Germinal center (tissue), 1 donor: ENCODE measurements around the gene WNT2B.
A peak's percentile ranks its signal among the peaks of the same experiment; 100 is the strongest.
"Not testable (repeated sequence)": the region's sequence is repeated elsewhere in the genome, so short reads cannot be mapped to it uniquely, and the experiment has no call there.

Experiments
- DNase-seq: peaks from one replicate; pipeline ENCODE4 v3.0.0; 2012; ENCODE audit warnings: mixed read lengths, low spot score

Gene WNT2B

GRCh38 chr1:112508278-112509004 lies at the start of gene WNT2B:
TSS of gene WNT2B (plus strand) at chr1:112508965. CDS start at chr1:112509263, 298 bp downstream.
- peak; percentile 67 for DNase-seq

- no peak for DNase-seq
Measured at GRCh38 chr1:112460615-112461014, 48.1 kb upstream of the WNT2B start.

- no peak for DNase-seq
Measured at GRCh38 chr1:112461200-112461871, 47.4 kb upstream of the WNT2B start.

- DNase-seq: no peak
Measured at GRCh38 chr1:112462953-112463279, 45.8 kb upstream of the WNT2B start.

GRCh38 chr1:112464501-112464900 lies 44.3 kb upstream of the WNT2B start:
- DNase-seq: no peak

- no peak for DNase-seq
Measured at GRCh38 chr1:112465122-112465521, 43.6 kb upstream of the WNT2B start.

GRCh38 chr1:112466078-112466660 lies 42.6 kb upstream of the WNT2B start:
- peak; percentile 80 for DNase-seq

- not testable (repeated sequence) for DNase-seq
Measured at GRCh38 chr1:112470324-112470723, 38.4 kb upstream of the WNT2B start.

GRCh38 chr1:112470966-112471365 lies 37.8 kb upstream of the WNT2B start:
- no peak for DNase-seq

GRCh38 chr1:112472142-112472541 lies 36.6 kb upstream of the WNT2B start:
- DNase-seq: no peak

GRCh38 chr1:112477550-112477949 lies 31.2 kb upstream of the WNT2B start:
- no peak for DNase-seq

GRCh38 chr1:112478314-112478713 lies 30.5 kb upstream of the WNT2B start:
- DNase-seq: no peak

- DNase-seq: not testable (repeated sequence)
Measured at GRCh38 chr1:112486063-112486462, 22.7 kb upstream of the WNT2B start.

GRCh38 chr1:112487686-112488085 lies 21.1 kb upstream of the WNT2B start:
- not testable (repeated sequence) for DNase-seq

- DNase-seq: no peak
Measured at GRCh38 chr1:112488141-112488540, 20.6 kb upstream of the WNT2B start.

GRCh38 chr1:112492076-112492475 lies 16.7 kb upstream of the WNT2B start:
- DNase-seq: no peak

- no peak for DNase-seq
Measured at GRCh38 chr1:112493351-112493750, 15.4 kb upstream of the WNT2B start.

GRCh38 chr1:112496290-112496689 lies 12.5 kb upstream of the WNT2B start:
- DNase-seq: no peak

GRCh38 chr1:112501810-112502641 lies 6.7 kb upstream of the WNT2B start:
- DNase-seq: peak; percentile 51

GRCh38 chr1:112502826-112503225 lies 5.9 kb upstream of the WNT2B start:
- DNase-seq: no peak

GRCh38 chr1:112504001-112504660 lies 4.6 kb upstream of the WNT2B start:
- DNase-seq: no peak
